Measurements from ENCODE around the gene HS6ST1. TPM values are rescaled to one million over a fixed set of nuclear protein-coding genes. Genes with fewer than 3 reads are reported as not detected.
A peak's percentile ranks its signal among the peaks of the same experiment; 100 is the strongest.

The HS6ST1 gene
- polyA plus RNA-seq, 1 experiment: 22.4 TPM

- peaks cover 6% of the 10 kb centered on the region; the same call in 1 of the 2 replicates for H3K9me3 ChIP-seq (ENCODE audit: control insufficient read depth, insufficient read depth, low read length)
- TF ChIP-seq CTCF (IDR thresholded peaks at IDR 0.05; ENCODE audit: low read depth, low read length): no peak
- no peak overlapping the region for H3K4me3 ChIP-seq (ENCODE audit: low read depth, low read length)
- DNase-seq (ENCODE audit: low read depth, low spot score): no peak
- POLR2A ChIA-PET: interaction anchor here (0.6 to 0.7 kb wide), 3 partner anchors 35 to 156 kb away, joined by 3 read pairs; no protein-coding TSS in a partner anchor
- CTCF ChIA-PET: interaction anchor here (0.6 to 1.1 kb wide), 4 partner anchors 18 to 181 kb away, joined by 3 to 5 read pairs (median 3); no protein-coding TSS in a partner anchor
- H3K27me3 ChIP-seq (ENCODE audit: control insufficient read depth, insufficient read depth, low read length): no peaks in the 10 kb centered on the region
- H3K27ac ChIP-seq (ENCODE audit: low read depth, low read length): no peak overlapping the region
Observed at GRCh38 chr2:128264881-128265607, 53.6 kb downstream of the HS6ST1 start.

- CTCF ChIA-PET: interaction anchor here (1.1 kb wide), 1 partner anchor 20 kb away, joined by 3 read pairs; no protein-coding TSS in a partner anchor
- POLR2A ChIA-PET: no interaction called here
Observed at GRCh38 chr2:128263902-128264331, 54.8 kb downstream of the HS6ST1 start.

GRCh38 chr2:128262315-128263253 is 56.1 kb downstream of the HS6ST1 start:
- no peak for TF ChIP-seq CTCF (IDR thresholded peaks at IDR 0.05; ENCODE audit: low read depth, low read length)
- no peak for DNase-seq (ENCODE audit: low read depth, low spot score)
- POLR2A ChIA-PET: interaction anchor here (1.2 kb wide), 1 partner anchor 39 kb away, joined by 3 read pairs; no protein-coding TSS in a partner anchor

More at GRCh38 chr2:128263902-128264331, 54.8 kb downstream of the HS6ST1 start:
- Histone ChIP-seq H3K4me3 (ENCODE audit: low read depth, low read length) (no peak overlapping the region), H3K27ac (ENCODE audit: low read depth, low read length) (no peak overlapping the region), H3K27me3 (ENCODE audit: control insufficient read depth, insufficient read depth, low read length) (no peaks in the 10 kb centered on the region), H3K9me3 (ENCODE audit: control insufficient read depth, insufficient read depth, low read length) (peaks cover 6% of the 10 kb centered on the region; the same call in 1 of the 2 replicates)
- TF ChIP-seq CTCF (IDR thresholded peaks at IDR 0.05; ENCODE audit: low read depth, low read length): no peak
- no peak for DNase-seq (ENCODE audit: low read depth, low spot score)

GRCh38 chr2:128261245-128262128 is 57.2 kb downstream of the HS6ST1 start:
- Histone ChIP-seq H3K27ac (ENCODE audit: low read depth, low read length) (peak overlapping the region; percentile 65), H3K27me3 (ENCODE audit: control insufficient read depth, insufficient read depth, low read length) (no peaks in the 10 kb centered on the region), H3K9me3 (ENCODE audit: control insufficient read depth, insufficient read depth, low read length) (peaks cover 6% of the 10 kb centered on the region; the same call in 1 of the 2 replicates), H3K4me3 (ENCODE audit: low read depth, low read length) (no peak overlapping the region)
- TF ChIP-seq CTCF (IDR thresholded peaks at IDR 0.05; ENCODE audit: low read depth, low read length): no peak
- ChIA-PET CTCF (interaction anchor here (0.6 to 2.0 kb wide), 2 partner anchors 45 to 493 kb away, joined by 5 to 8 read pairs; no protein-coding TSS in a partner anchor), POLR2A (interaction anchor here (1.2 kb wide), 1 partner anchor 40 kb away, joined by 3 read pairs; no protein-coding TSS in a partner anchor)
- no peak for DNase-seq (ENCODE audit: low read depth, low spot score)

More at GRCh38 chr2:128262315-128263253, 56.1 kb downstream of the HS6ST1 start:
- Histone ChIP-seq H3K27me3 (ENCODE audit: control insufficient read depth, insufficient read depth, low read length) (no peaks in the 10 kb centered on the region), H3K27ac (ENCODE audit: low read depth, low read length) (no peak overlapping the region), H3K9me3 (ENCODE audit: control insufficient read depth, insufficient read depth, low read length) (peaks cover 6% of the 10 kb centered on the region; the same call in 1 of the 2 replicates), H3K4me3 (ENCODE audit: low read depth, low read length) (no peak overlapping the region)
- CTCF ChIA-PET: interaction anchor here (0.6 kb wide), 1 partner anchor 492 kb away, joined by 5 read pairs; no protein-coding TSS in a partner anchor
